ENCODE data around the gene KMT5B.

DNA sequence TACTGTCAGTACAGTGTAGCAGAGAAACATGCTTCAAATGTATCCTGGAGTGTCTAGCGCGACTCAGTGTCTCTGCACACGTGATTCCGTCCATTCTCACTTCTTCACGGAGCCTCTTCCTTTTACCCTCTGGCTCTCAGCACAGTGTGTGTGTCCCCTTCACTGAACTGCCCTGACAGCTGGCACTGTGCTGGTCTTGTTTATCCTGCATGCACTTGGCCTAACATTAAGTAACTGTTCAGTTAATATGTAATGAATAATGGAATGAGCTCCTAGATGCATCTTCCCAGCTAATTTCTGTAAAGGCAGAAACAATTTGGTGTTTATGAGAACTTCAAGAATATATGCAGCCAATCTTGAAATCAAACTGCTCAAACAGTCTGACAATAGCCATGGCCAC, 44.4 kb downstream of the KMT5B start:
- TF ChIP-seq, protein P1, sequence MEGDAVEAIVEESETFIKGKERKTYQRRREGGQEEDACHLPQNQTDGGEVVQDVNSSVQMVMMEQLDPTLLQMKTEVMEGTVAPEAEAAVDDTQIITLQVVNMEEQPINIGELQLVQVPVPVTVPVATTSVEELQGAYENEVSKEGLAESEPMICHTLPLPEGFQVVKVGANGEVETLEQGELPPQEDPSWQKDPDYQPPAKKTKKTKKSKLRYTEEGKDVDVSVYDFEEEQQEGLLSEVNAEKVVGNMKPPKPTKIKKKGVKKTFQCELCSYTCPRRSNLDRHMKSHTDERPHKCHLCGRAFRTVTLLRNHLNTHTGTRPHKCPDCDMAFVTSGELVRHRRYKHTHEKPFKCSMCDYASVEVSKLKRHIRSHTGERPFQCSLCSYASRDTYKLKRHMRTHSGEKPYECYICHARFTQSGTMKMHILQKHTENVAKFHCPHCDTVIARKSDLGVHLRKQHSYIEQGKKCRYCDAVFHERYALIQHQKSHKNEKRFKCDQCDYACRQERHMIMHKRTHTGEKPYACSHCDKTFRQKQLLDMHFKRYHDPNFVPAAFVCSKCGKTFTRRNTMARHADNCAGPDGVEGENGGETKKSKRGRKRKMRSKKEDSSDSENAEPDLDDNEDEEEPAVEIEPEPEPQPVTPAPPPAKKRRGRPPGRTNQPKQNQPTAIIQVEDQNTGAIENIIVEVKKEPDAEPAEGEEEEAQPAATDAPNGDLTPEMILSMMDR (conservative IDR thresholded peaks at IDR 0.05 in 1 of 2, IDR thresholded peaks at IDR 0.05 in 1 of 2; ENCODE audit: low read depth in 1 of 2, low read length in 2 of 2) = no peak
- TF ChIP-seq EZH2 (IDR thresholded peaks at IDR 0.05; ENCODE audit: low read length, missing control alignments) = no peak

Data from fibroblast of lung (primary cell).